ENCODE measurements around the gene CPSF4L.

DNA sequence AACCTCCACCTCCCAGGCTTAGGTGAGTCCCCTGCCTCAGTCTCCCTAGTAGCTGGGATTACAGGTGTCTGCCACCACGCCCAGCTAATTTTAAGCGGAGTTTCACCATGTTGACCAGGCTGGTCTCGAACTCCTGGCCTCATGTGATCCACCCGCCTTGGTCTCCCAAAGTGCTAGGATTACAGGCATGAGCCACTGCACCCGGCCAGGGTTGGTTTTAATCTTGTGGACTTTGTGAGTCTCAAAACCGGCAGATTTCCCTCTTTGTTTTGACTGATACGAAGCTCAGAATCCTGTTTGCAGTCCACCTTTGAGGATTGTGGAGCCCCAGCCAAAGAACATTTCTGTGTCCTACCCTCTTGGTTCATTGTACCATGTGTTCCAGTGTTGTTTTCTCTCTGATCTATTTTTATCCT is 16.4 kb upstream of the CPSF4L start:
- TF ChIP-seq CTCF (IDR thresholded peaks at IDR 0.05) (no peak), POLR2A (IDR thresholded peaks at IDR 0.05) (no peak)

Data from right lobe of liver (tissue), 4 donors.